Measurements from ENCODE around the gene DGLUCY.

The DGLUCY gene

GRCh38 chr14:91254461-91254860 lies 140.6 kb downstream of the DGLUCY start:
- no peak for TF ChIP-seq PAX5 (IDR thresholded peaks at IDR 0.05; ENCODE audit: insufficient read depth, low read length, severe bottlenecking)
- TF ChIP-seq SPI1 (IDR thresholded peaks at IDR 0.05; ENCODE audit: low read depth, low read length), result no peak
- TF ChIP-seq POU2F2 (IDR thresholded peaks at IDR 0.05; ENCODE audit: low read depth, low read length), result no peak
- TF ChIP-seq POLR2A (IDR thresholded peaks at IDR 0.05; ENCODE audit: low read depth, low read length), result no peak
- no peak for TF ChIP-seq POLR2AphosphoS5 (IDR thresholded peaks at IDR 0.05; ENCODE audit: low read depth, low read length)
- no peak for TF ChIP-seq TAF1 (IDR thresholded peaks at IDR 0.05; ENCODE audit: low read depth, low read length)
- FAIRE-seq (no peak), DNase-seq (ENCODE audit: insufficient read length, low spot score) (no peak)

GRCh38 chr14:91255026-91255695 lies 141.3 kb downstream of the DGLUCY start:
- TF ChIP-seq SPI1 (IDR thresholded peaks at IDR 0.05; ENCODE audit: low read depth, low read length) (no peak), PAX5 (IDR thresholded peaks at IDR 0.05; ENCODE audit: insufficient read depth, low read length, severe bottlenecking) (no peak), POLR2AphosphoS5 (IDR thresholded peaks at IDR 0.05; ENCODE audit: low read depth, low read length) (no peak), POLR2A (IDR thresholded peaks at IDR 0.05; ENCODE audit: low read depth, low read length) (no peak), TAF1 (IDR thresholded peaks at IDR 0.05; ENCODE audit: low read depth, low read length) (no peak), POU2F2 (IDR thresholded peaks at IDR 0.05; ENCODE audit: low read depth, low read length) (no peak)
- no peak for DNase-seq (ENCODE audit: insufficient read length, low spot score)
- no peak for FAIRE-seq

GRCh38 chr14:91256661-91257060 lies 142.8 kb downstream of the DGLUCY start:
- no peak for FAIRE-seq
- no peak for DNase-seq (ENCODE audit: insufficient read length, low spot score)
- TF ChIP-seq POU2F2 (IDR thresholded peaks at IDR 0.05; ENCODE audit: low read depth, low read length) (no peak), PAX5 (IDR thresholded peaks at IDR 0.05; ENCODE audit: insufficient read depth, low read length, severe bottlenecking) (no peak), TAF1 (IDR thresholded peaks at IDR 0.05; ENCODE audit: low read depth, low read length) (no peak), POLR2A (IDR thresholded peaks at IDR 0.05; ENCODE audit: low read depth, low read length) (no peak), SPI1 (IDR thresholded peaks at IDR 0.05; ENCODE audit: low read depth, low read length) (no peak), POLR2AphosphoS5 (IDR thresholded peaks at IDR 0.05; ENCODE audit: low read depth, low read length) (no peak)

GRCh38 chr14:91257328-91258010 lies 143.6 kb downstream of the DGLUCY start:
- FAIRE-seq (peak; percentile 75), DNase-seq (ENCODE audit: insufficient read length, low spot score) (no peak)
- no peak for TF ChIP-seq PAX5 (IDR thresholded peaks at IDR 0.05; ENCODE audit: insufficient read depth, low read length, severe bottlenecking)

- DNase-seq (ENCODE audit: insufficient read length, low spot score) (no peak), FAIRE-seq (no peak)
- TF ChIP-seq PAX5 (IDR thresholded peaks at IDR 0.05; ENCODE audit: insufficient read depth, low read length, severe bottlenecking) (no peak), POU2F2 (IDR thresholded peaks at IDR 0.05; ENCODE audit: low read depth, low read length) (no peak), TAF1 (IDR thresholded peaks at IDR 0.05; ENCODE audit: low read depth, low read length) (no peak), POLR2A (IDR thresholded peaks at IDR 0.05; ENCODE audit: low read depth, low read length) (no peak), SPI1 (IDR thresholded peaks at IDR 0.05; ENCODE audit: low read depth, low read length) (peak; percentile 31; the same call in 1 of the 2 replicates)
Observed at GRCh38 chr14:91258011-91258618, 144.2 kb downstream of the DGLUCY start.

- DNase-seq (ENCODE audit: insufficient read length, low spot score) (no peak), FAIRE-seq (no peak)
- TF ChIP-seq TAF1 (IDR thresholded peaks at IDR 0.05; ENCODE audit: low read depth, low read length), result no peak
- TF ChIP-seq POU2F2 (IDR thresholded peaks at IDR 0.05; ENCODE audit: low read depth, low read length), result no peak
- TF ChIP-seq PAX5 (IDR thresholded peaks at IDR 0.05; ENCODE audit: insufficient read depth, low read length, severe bottlenecking), result no peak
- no peak for TF ChIP-seq POLR2AphosphoS5 (IDR thresholded peaks at IDR 0.05; ENCODE audit: low read depth, low read length)
- no peak for TF ChIP-seq POLR2A (IDR thresholded peaks at IDR 0.05; ENCODE audit: low read depth, low read length)
- no peak for TF ChIP-seq SPI1 (IDR thresholded peaks at IDR 0.05; ENCODE audit: low read depth, low read length)
Observed at GRCh38 chr14:91258876-91259275, 145.0 kb downstream of the DGLUCY start.

GRCh38 chr14:91261115-91261514 lies 147.2 kb downstream of the DGLUCY start:
- no peak for FAIRE-seq
- no peak for TF ChIP-seq TAF1 (IDR thresholded peaks at IDR 0.05; ENCODE audit: low read depth, low read length)
- no peak for TF ChIP-seq POU2F2 (IDR thresholded peaks at IDR 0.05; ENCODE audit: low read depth, low read length)
- no peak for TF ChIP-seq POLR2AphosphoS5 (IDR thresholded peaks at IDR 0.05; ENCODE audit: low read depth, low read length)
- TF ChIP-seq PAX5 (IDR thresholded peaks at IDR 0.05; ENCODE audit: insufficient read depth, low read length, severe bottlenecking), result no peak
- no peak for TF ChIP-seq SPI1 (IDR thresholded peaks at IDR 0.05; ENCODE audit: low read depth, low read length)
- no peak for TF ChIP-seq POLR2A (IDR thresholded peaks at IDR 0.05; ENCODE audit: low read depth, low read length)

GRCh38 chr14:91261986-91262549 lies 148.2 kb downstream of the DGLUCY start:
- DNase-seq (ENCODE audit: insufficient read length, low spot score) (no peak), FAIRE-seq (no peak)
- TF ChIP-seq PAX5 (IDR thresholded peaks at IDR 0.05; ENCODE audit: insufficient read depth, low read length, severe bottlenecking) (no peak), POLR2AphosphoS5 (IDR thresholded peaks at IDR 0.05; ENCODE audit: low read depth, low read length) (no peak), SPI1 (IDR thresholded peaks at IDR 0.05; ENCODE audit: low read depth, low read length) (no peak), POU2F2 (IDR thresholded peaks at IDR 0.05; ENCODE audit: low read depth, low read length) (no peak), TAF1 (IDR thresholded peaks at IDR 0.05; ENCODE audit: low read depth, low read length) (no peak)

More at GRCh38 chr14:91261115-91261514, 147.2 kb downstream of the DGLUCY start:
- DNase-seq (ENCODE audit: insufficient read length, low spot score), result no peak

- DNase-seq (ENCODE audit: insufficient read length, low spot score) (no peak), FAIRE-seq (no peak)
- no peak for TF ChIP-seq POLR2A (IDR thresholded peaks at IDR 0.05; ENCODE audit: low read depth, low read length)
Observed at GRCh38 chr14:91263329-91263728, 149.5 kb downstream of the DGLUCY start.

Data from GM12891 (cell line).